ENCODE measurements around the gene ENDOG.

Gene ENDOG

DNA sequence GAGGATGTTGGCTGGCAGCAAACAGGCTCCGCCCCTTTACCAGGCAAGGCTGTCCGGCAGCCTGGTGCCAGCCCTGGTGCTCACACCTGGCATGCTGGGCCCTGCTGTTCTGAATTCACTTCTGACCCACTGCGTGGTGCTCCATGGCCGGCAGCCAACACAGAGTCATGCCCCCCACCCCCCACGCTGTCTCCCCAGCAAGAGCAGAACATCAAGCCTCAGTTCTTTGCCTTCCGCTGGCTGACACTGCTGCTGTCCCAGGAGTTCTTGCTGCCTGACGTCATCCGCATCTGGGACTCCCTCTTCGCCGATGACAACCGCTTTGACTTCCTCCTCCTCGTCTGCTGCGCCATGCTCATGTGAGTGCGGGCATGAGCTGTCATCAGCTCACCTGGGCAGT lies 12.6 kb upstream of the ENDOG start:
- Histone ChIP-seq H3K27ac (ENCODE audit: low read length) (no peak overlapping the region), H3K4me3 (ENCODE audit: low read length) (no peak overlapping the region), H3K4me1 (ENCODE audit: insufficient read depth, low read length) (no peaks in the 10 kb centered on the region), H3K36me3 (ENCODE audit: insufficient read depth, low read depth, low read length) (peaks cover 55% of the 10 kb centered on the region), H3K9ac (ENCODE audit: low read depth, low read length) (no peak overlapping the region), H3K9me3 (ENCODE audit: insufficient read depth, low read depth, low read length) (no peaks in the 10 kb centered on the region), H3K27me3 (ENCODE audit: insufficient read depth, low read length) (no peaks in the 10 kb centered on the region)

DNA sequence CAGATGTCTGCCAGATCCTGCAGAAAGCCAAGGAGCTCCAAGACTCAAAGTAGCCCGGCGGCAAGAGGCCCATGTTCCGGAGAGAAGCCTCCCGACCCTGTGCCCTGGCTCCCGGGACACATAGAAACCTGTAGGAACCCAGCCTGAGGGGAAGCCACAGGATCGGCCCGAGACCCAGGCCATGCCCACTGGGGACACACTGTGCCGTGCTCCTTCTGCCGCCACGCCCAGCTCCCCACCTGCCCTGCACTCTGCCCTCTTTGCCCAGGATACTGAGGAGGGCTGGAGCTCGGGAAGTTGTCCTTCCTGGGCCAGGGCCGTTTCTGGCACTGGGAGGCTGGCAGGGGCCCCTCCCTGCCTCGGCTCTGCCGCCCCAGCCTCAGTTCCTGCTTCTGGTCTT lies 10.5 kb upstream of the ENDOG start:
- no peak overlapping the region for H3K9ac ChIP-seq (ENCODE audit: low read depth, low read length)
- no peaks in the 10 kb centered on the region for H3K9me3 ChIP-seq (ENCODE audit: insufficient read depth, low read depth, low read length)
- no peak overlapping the region for H3K4me3 ChIP-seq (ENCODE audit: low read length)
- no peak overlapping the region for H3K27ac ChIP-seq (ENCODE audit: low read length)
- no peaks in the 10 kb centered on the region for H3K4me1 ChIP-seq (ENCODE audit: insufficient read depth, low read length)
- peaks cover 42% of the 10 kb centered on the region for H3K36me3 ChIP-seq (ENCODE audit: insufficient read depth, low read depth, low read length)
- no peaks in the 10 kb centered on the region for H3K27me3 ChIP-seq (ENCODE audit: insufficient read depth, low read length)

DNA sequence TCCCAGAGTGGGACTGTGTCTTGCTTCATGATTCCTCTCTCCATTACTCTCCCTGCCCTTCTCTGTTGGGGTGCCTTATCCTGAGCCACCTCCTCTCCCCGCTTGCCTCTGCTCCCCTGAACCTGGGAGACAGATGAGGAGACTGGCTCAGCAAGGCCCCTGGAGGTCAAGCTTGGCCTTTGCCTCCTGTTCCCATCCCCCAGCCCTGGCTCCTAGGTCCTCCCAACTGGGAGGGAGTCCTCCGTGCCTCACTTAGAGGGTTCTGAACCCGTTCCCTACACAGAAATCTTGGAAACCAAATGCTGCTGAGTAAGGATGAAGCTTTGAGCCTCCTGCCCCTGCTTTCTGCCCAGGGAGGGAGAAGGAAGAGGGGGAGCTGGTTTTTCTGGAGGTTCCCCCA lies 9.8 kb upstream of the ENDOG start:
- Histone ChIP-seq H3K9me3 (ENCODE audit: insufficient read depth, low read depth, low read length) (no peaks in the 10 kb centered on the region), H3K27me3 (ENCODE audit: insufficient read depth, low read length) (no peaks in the 10 kb centered on the region), H3K4me3 (ENCODE audit: low read length) (no peak overlapping the region), H3K36me3 (ENCODE audit: insufficient read depth, low read depth, low read length) (peaks cover 35% of the 10 kb centered on the region), H3K27ac (ENCODE audit: low read length) (no peak overlapping the region), H3K4me1 (ENCODE audit: insufficient read depth, low read length) (no peaks in the 10 kb centered on the region), H3K9ac (ENCODE audit: low read depth, low read length) (no peak overlapping the region)

DNA sequence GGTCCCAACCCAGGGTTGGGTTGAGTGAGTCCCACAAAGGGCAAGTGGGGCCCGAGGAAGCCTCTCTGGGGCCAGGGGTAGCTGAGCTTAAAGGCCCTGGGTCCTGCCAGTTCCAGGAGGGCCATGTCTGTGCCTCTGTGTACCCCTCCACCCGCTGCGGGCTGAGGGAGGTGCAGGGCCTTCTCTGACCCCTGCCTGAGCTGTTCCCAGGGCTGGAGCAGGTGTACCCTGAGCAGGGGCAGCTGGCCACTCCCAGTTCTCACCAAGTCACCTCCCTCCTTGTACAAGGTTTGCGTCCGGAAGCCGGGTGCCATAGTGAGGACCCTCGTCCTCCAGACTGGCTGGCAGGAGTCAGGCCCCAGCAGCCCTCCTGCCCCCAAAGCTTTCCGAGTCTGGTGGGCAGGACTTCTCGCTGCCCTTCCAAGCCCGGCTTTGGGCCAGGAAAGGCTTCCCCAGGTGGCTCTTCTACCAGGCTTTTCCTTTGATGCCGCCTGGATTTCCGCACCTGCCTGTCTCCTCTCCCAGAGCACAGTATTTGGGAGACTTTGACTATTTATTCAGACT lies 9.2 kb upstream of the ENDOG start:
- H3K9ac ChIP-seq (ENCODE audit: low read depth, low read length): no peak overlapping the region

DNA sequence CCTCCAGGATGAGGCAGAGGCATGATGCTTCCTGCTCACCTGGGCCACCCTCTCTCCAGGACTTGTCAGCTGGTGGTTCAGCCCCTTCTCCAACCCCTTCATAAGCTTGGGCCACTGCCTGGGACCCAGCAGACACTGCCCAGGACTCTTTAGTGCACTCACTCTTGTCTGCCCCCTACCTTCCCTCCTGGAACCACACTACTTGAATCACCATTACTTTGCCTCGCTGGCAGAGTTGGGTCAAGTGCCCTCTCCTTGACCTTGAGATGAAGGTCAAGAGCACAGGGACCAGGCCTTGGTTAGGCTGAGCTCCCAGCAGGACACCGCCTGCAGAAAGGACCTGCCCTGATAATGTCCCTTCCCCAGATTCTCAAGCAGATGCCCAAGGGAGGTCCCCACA lies 8.5 kb upstream of the ENDOG start:
- H3K27ac ChIP-seq (ENCODE audit: low read length): no peak overlapping the region
- H3K4me3 ChIP-seq (ENCODE audit: low read length): no peak overlapping the region
- H3K4me1 ChIP-seq (ENCODE audit: insufficient read depth, low read length): no peaks in the 10 kb centered on the region
- no peaks in the 10 kb centered on the region for H3K27me3 ChIP-seq (ENCODE audit: insufficient read depth, low read length)
- no peak overlapping the region for H3K9ac ChIP-seq (ENCODE audit: low read depth, low read length)
- H3K9me3 ChIP-seq (ENCODE audit: insufficient read depth, low read depth, low read length): no peaks in the 10 kb centered on the region
- peaks cover 29% of the 10 kb centered on the region for H3K36me3 ChIP-seq (ENCODE audit: insufficient read depth, low read depth, low read length)

More for the DNA sequence above, 9.2 kb upstream of the ENDOG start:
- peaks cover 29% of the 10 kb centered on the region for H3K36me3 ChIP-seq (ENCODE audit: insufficient read depth, low read depth, low read length)
- no peaks in the 10 kb centered on the region for H3K4me1 ChIP-seq (ENCODE audit: insufficient read depth, low read length)
- H3K4me3 ChIP-seq (ENCODE audit: low read length): no peak overlapping the region
- H3K27me3 ChIP-seq (ENCODE audit: insufficient read depth, low read length): no peaks in the 10 kb centered on the region
- no peaks in the 10 kb centered on the region for H3K9me3 ChIP-seq (ENCODE audit: insufficient read depth, low read depth, low read length)
- no peak overlapping the region for H3K27ac ChIP-seq (ENCODE audit: low read length)

DNA sequence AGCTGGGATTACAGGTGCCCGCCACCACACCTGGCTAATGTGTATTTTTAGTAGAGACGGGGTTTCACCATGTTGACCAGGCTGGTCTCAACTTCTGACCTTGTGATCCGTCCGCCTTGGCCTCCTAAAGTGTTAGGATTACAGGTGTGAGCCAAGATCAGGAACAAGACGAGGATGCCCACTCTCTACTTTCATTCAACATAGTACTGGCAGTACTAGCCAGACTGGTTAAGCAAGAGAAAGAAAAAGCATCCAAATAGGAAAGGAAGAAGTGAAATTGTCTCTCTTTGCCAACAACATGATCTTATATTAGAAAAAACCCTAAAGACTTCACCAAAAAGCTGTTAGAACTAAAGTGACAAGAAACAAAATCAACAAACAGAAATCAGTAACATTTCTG lies 7.4 kb upstream of the ENDOG start:
- Histone ChIP-seq H3K27me3 (ENCODE audit: insufficient read depth, low read length) (no peaks in the 10 kb centered on the region), H3K9me3 (ENCODE audit: insufficient read depth, low read depth, low read length) (no peaks in the 10 kb centered on the region), H3K4me1 (ENCODE audit: insufficient read depth, low read length) (no peaks in the 10 kb centered on the region), H3K9ac (ENCODE audit: low read depth, low read length) (no peak overlapping the region), H3K27ac (ENCODE audit: low read length) (no peak overlapping the region), H3K36me3 (ENCODE audit: insufficient read depth, low read depth, low read length) (peaks cover 19% of the 10 kb centered on the region), H3K4me3 (ENCODE audit: low read length) (no peak overlapping the region)

DNA sequence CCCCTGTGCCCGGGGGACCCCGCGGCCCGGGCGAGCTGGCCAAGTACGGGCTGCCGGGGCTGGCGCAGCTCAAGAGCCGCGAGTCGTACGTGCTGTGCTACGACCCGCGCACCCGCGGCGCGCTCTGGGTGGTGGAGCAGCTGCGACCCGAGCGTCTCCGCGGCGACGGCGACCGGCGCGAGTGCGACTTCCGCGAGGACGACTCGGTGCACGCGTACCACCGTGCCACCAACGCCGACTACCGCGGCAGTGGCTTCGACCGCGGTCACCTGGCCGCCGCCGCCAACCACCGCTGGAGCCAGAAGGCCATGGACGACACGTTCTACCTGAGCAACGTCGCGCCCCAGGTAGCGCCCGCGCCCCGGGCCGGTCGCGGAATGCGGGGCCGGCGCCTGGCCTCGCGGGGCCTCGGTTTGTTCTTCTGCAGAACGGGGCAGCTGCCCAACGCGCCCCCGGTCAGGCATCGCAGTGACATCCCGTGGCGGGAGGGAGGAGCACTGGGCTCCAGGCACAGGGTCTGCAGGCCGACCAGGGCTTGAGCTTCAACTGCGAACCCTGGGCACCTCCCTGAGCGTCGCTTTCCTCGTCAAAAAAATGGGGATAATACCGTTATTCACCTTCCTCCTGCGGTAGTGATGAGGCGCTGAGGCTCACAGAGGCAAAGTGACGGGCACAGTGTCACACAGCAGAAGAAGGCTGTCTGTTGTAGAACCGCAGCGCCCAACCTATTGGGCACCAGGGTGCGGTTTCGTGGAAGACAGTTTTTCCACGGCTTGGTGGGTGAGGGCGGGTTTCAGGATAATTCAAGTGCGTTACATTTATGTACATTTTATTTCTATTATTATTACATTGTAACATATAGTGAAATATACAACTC lies 777 bp downstream of the ENDOG start:
- H3K27ac ChIP-seq (ENCODE audit: low read length): no peak overlapping the region
- no peaks in the 10 kb centered on the region for H3K4me1 ChIP-seq (ENCODE audit: insufficient read depth, low read length)
- no peaks in the 10 kb centered on the region for H3K27me3 ChIP-seq (ENCODE audit: insufficient read depth, low read length)
- H3K36me3 ChIP-seq (ENCODE audit: insufficient read depth, low read depth, low read length): peaks cover 29% of the 10 kb centered on the region
- H3K9me3 ChIP-seq (ENCODE audit: insufficient read depth, low read depth, low read length): no peaks in the 10 kb centered on the region
- peak overlapping the region; percentile 67 for H3K4me3 ChIP-seq (ENCODE audit: low read length)
- no peak overlapping the region for H3K9ac ChIP-seq (ENCODE audit: low read depth, low read length)

DNA sequence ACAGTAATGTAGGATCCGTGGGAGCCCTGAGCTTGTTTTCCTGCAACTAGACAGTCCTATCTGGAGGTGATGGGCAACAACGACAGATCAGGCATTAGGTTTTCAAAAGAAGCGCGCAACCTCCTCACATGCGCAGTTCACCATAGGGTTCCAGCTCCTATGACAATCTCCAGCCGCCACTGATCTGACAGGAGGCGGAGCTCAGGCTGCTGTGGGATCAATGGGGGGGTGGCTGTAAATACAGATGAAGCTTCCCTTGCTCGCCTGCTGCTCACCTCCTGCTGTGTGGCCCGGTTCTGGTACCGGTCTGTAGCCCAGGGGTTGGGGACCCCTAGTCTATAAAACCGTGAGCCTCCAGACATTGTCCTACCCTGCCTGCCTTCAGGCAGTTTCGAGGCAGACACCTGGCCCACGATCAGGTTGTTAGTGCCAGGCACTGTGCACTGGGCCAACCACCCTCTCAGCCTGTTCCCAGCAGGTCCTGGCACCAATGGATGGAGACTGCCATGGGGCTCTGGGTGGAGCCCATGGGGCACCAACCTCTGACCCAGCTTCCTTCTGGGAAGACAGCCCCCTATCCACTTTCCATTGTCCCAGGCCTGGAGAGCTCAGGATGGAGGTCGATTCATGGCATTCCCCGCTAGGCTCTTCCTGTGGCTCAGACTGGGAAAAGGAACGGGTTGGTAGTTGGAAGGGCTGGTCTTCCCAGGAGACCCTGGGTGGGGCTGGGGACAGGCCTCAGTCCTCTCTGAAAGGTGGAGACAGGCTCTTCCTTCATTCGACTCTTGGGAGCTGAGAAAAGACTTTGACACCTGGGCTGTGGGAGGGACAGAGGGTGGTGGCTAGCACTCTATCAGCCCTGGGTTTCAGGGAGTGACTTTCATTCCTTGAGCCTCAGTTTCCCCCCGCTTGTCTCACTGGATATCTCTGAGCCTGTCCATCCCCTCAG lies 1.7 kb downstream of the ENDOG start:
- no peaks in the 10 kb centered on the region for H3K4me1 ChIP-seq (ENCODE audit: insufficient read depth, low read length)
- peak overlapping the region; percentile 67; the same call in 1 of the 2 replicates for H3K4me3 ChIP-seq (ENCODE audit: low read length)
- H3K27me3 ChIP-seq (ENCODE audit: insufficient read depth, low read length): no peaks in the 10 kb centered on the region
- H3K36me3 ChIP-seq (ENCODE audit: insufficient read depth, low read depth, low read length): peaks cover 38% of the 10 kb centered on the region
- H3K9ac ChIP-seq (ENCODE audit: low read depth, low read length): no peak overlapping the region
- H3K9me3 ChIP-seq (ENCODE audit: insufficient read depth, low read depth, low read length): no peaks in the 10 kb centered on the region
- no peak overlapping the region for H3K27ac ChIP-seq (ENCODE audit: low read length)

DNA sequence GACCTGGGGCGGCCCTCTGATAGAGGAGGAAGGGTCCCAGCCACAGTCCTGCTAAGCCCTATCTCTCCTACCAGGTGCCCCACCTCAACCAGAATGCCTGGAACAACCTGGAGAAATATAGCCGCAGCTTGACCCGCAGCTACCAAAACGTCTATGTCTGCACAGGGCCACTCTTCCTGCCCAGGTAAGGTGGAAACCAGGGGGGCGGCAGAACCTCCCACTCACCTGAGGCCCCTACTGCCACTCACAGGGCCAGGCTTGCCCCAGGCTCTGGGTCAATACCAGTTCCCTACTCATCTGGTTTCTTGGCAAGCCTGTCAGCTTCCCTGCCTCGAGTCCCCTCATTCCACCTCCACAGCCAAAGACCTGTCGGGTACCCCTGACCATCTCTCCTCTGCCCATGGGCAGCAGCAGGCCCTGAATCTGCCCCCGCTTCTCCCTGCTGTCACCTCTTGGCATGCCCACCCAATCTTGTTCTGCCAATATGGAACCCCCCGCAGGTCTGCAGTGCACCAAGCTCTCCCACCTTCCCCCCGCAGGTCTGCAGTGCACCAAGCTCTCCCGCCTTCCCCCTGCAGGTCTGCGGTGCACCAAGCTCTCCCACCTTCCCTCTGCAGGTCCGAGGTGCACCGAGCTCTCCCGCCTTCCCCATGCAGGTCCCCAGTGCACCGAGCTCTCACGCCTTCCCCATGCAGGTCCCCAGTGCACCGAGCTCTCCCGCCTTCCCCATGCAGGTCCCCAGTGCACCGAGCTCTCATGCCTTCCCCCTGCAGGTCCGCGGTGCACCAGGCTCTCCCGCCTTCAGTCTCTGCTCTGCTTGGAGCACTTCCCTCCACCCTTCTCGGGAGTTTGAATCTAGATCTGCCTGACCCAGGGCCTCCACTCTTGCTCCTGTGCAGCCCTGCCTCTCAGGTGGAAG lies 2.6 kb downstream of the ENDOG start:
- no peak overlapping the region for H3K4me3 ChIP-seq (ENCODE audit: low read length)
- no peak overlapping the region for H3K9ac ChIP-seq (ENCODE audit: low read depth, low read length)
- no peaks in the 10 kb centered on the region for H3K9me3 ChIP-seq (ENCODE audit: insufficient read depth, low read depth, low read length)
- H3K36me3 ChIP-seq (ENCODE audit: insufficient read depth, low read depth, low read length): peaks cover 47% of the 10 kb centered on the region
- no peaks in the 10 kb centered on the region for H3K4me1 ChIP-seq (ENCODE audit: insufficient read depth, low read length)
- H3K27me3 ChIP-seq (ENCODE audit: insufficient read depth, low read length): no peaks in the 10 kb centered on the region
- no peak overlapping the region for H3K27ac ChIP-seq (ENCODE audit: low read length)

DNA sequence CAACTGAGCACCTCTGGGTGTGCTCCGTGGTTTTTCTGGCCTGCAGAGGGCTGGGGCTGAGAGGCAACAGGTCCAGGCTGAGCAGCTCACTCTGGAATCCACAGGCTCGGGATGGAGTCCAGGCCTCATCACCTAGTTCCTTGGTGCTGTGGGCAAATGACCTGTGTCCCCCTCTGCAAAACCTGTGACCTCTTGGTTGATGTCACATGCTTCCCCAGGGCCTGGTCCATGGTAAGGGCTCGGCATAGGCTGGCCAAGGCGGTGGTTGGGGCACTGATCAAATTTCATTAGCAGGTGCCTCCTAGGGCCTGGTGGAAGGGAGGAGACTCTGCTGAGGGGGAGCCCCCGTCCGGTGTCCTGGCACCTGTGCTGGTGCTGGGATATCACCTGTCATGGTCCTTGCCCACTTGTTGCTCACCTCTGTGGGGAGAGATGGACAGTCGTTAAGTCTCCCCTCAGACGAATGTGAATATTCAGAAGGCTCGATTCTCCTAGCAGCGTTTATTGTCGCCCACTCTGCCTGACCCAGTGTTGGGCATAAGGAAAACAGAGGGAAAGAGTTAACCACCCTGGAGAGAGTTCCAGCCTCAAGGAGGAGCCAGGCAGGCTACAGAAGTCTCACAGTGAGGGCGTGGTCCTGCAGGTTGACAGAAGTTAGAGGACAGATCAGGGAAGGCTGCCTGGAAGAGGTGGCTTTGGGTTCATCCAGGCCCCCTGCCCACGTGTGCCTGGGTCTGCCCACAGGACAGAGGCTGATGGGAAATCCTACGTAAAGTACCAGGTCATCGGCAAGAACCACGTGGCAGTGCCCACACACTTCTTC lies 3.5 kb downstream of the ENDOG start:
- Histone ChIP-seq H3K36me3 (ENCODE audit: insufficient read depth, low read depth, low read length) (peaks cover 56% of the 10 kb centered on the region), H3K4me3 (ENCODE audit: low read length) (no peak overlapping the region), H3K9ac (ENCODE audit: low read depth, low read length) (no peak overlapping the region), H3K4me1 (ENCODE audit: insufficient read depth, low read length) (no peaks in the 10 kb centered on the region), H3K9me3 (ENCODE audit: insufficient read depth, low read depth, low read length) (no peaks in the 10 kb centered on the region), H3K27me3 (ENCODE audit: insufficient read depth, low read length) (no peaks in the 10 kb centered on the region), H3K27ac (ENCODE audit: low read length) (no peak overlapping the region)

Data from iPS-20b (cell line).